SK-N-SH treated with all-trans-retinoic acid at 6 μM for 48 hours (cell line): Measurements from ENCODE around the gene SMIM5.

ENCODE experiments used
- BACH2 ChIP-seq: fragments of 250-450 bp; sonication (Bioruptor Pico); IDR thresholded peaks from 2 replicates; pipeline ENCODE4 v1.9.0; 2021; ENCODE audit warnings: mild to moderate bottlenecking, borderline replicate concordance
- ISL1 ChIP-seq: fragments of 250-450 bp; sonication (Bioruptor Pico); IDR thresholded peaks from 2 replicates; pipeline ENCODE4 v2.1.2; 2022; ENCODE audit warnings: mild to moderate bottlenecking, moderate library complexity
- PPARA ChIP-seq: fragments of 250-450 bp; sonication (Bioruptor Pico); IDR thresholded peaks from 2 replicates; pipeline ENCODE4 v1.5.0; 2020; ENCODE audit warnings: mild to moderate bottlenecking, borderline replicate concordance
- RARB ChIP-seq: fragments of 250-450 bp; sonication (Bioruptor Pico); IDR thresholded peaks from 2 replicates; pipeline ENCODE4 v1.8.0; 2021; ENCODE audit warnings: mild to moderate bottlenecking, moderate library complexity
- TCF4 ChIP-seq: fragments of 250-450 bp; sonication (Bioruptor Pico); IDR thresholded peaks from 2 replicates; pipeline ENCODE4 v1.8.0; 2021; ENCODE audit warnings: mild to moderate bottlenecking, moderate library complexity, borderline replicate concordance
- TOX ChIP-seq: fragments of 250-450 bp; sonication (Bioruptor Pico); IDR thresholded peaks from 2 replicates; pipeline ENCODE4 v1.8.0; 2021; ENCODE audit warnings: mild to moderate bottlenecking, moderate library complexity, borderline replicate concordance
- ZFP3 ChIP-seq: fragments of 250-450 bp; sonication (Bioruptor Pico); IDR thresholded peaks from 2 replicates; pipeline ENCODE4 v1.5.0; 2020; ENCODE audit warnings: mild to moderate bottlenecking, moderate library complexity
- ZFP30 ChIP-seq: fragments of 450-650 bp; formaldehyde crosslinking; IDR thresholded peaks from 2 replicates; pipeline ENCODE4 v1.5.0; 2022; ENCODE audit warnings: mild to moderate bottlenecking, moderate library complexity
- ZNF565 ChIP-seq: fragments of 450-650 bp; formaldehyde crosslinking; conservative IDR thresholded peaks from 2 replicates; pipeline ENCODE4 v1.5.0; 2020; ENCODE audit warnings: low read depth, mild to moderate bottlenecking, moderate library complexity
- TF ChIP-seq, protein P1 (sequence below): fragments of 250-450 bp; sonication (Bioruptor Pico); IDR thresholded peaks from 2 replicates; pipeline ENCODE4 v1.5.1; 2021; ENCODE audit warnings: mild to moderate bottlenecking, moderate library complexity
- TF ChIP-seq, protein P2 (sequence below): fragments of 250-450 bp; sonication (Bioruptor Pico); IDR thresholded peaks from 2 replicates; pipeline ENCODE4 v1.8.0; 2020; ENCODE audit warnings: mild to moderate bottlenecking, moderate library complexity, borderline replicate concordance

DNA sequence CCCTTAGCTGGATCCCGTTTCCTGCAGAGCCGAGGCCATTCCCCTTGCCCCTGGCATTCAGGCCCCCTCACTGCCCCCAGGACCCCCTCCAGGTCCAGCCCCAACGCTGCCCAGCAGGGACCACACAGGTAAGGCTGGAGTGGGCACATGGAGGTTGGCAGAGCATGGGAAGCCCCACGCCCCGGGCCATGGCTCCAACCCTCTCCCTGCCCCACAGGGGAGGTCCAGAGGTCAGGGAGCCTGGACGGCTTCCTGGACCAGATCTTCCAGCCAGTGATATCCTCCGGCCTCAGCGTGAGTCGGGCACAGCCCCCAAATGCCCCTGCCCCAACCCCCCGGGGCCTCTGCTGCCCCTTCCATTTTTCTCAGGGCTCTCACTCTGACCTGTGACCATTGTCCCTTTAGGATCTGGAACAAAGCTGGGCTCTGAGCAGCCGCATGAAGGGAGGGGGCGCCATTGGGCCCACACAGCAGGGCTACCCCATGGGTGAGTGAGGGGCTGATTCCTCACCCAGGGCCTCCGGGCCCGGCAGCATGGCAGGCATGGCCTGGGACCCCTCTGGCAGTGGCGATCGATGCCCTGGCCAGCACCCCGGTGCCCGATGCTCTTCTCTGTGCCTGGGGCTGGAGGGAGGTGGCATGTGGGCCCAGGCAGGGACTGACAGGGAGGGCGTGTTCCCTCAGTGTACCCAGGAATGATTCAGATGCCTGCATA, 18.5 kb upstream of the SMIM5 start:
- TF ChIP-seq, protein P1, sequence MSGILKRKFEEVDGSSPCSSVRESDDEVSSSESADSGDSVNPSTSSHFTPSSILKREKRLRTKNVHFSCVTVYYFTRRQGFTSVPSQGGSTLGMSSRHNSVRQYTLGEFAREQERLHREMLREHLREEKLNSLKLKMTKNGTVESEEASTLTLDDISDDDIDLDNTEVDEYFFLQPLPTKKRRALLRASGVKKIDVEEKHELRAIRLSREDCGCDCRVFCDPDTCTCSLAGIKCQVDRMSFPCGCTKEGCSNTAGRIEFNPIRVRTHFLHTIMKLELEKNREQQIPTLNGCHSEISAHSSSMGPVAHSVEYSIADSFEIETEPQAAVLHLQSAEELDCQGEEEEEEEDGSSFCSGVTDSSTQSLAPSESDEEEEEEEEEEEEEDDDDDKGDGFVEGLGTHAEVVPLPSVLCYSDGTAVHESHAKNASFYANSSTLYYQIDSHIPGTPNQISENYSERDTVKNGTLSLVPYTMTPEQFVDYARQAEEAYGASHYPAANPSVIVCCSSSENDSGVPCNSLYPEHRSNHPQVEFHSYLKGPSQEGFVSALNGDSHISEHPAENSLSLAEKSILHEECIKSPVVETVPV (CRISPR knock-in tag): no peak
- TF ChIP-seq BACH2 (no peak), RARB (CRISPR knock-in tag) (no peak), PPARA (CRISPR knock-in tag) (no peak), TCF4 (no peak), ISL1 (CRISPR knock-in tag) (no peak), ZFP3 (CRISPR knock-in tag) (no peak), ZFP30 (CRISPR knock-in tag) (no peak), TOX (CRISPR knock-in tag) (no peak), ZNF565 (no peak)
- TF ChIP-seq, protein P2, sequence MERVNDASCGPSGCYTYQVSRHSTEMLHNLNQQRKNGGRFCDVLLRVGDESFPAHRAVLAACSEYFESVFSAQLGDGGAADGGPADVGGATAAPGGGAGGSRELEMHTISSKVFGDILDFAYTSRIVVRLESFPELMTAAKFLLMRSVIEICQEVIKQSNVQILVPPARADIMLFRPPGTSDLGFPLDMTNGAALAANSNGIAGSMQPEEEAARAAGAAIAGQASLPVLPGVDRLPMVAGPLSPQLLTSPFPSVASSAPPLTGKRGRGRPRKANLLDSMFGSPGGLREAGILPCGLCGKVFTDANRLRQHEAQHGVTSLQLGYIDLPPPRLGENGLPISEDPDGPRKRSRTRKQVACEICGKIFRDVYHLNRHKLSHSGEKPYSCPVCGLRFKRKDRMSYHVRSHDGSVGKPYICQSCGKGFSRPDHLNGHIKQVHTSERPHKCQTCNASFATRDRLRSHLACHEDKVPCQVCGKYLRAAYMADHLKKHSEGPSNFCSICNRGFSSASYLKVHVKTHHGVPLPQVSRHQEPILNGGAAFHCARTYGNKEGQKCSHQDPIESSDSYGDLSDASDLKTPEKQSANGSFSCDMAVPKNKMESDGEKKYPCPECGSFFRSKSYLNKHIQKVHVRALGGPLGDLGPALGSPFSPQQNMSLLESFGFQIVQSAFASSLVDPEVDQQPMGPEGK (CRISPR knock-in tag): no peak
